IMR-90 (cell line): Measurements from ENCODE around the gene VGLL1. TPM values are rescaled to one million over a fixed set of nuclear protein-coding genes. Genes with fewer than 3 reads are reported as not detected.

ENCODE experiments used
- ATAC-seq: fragments of 200-7000 bp; cut with Tn5 transposase; 2 replicates; pipeline ENCODE4 v1.9.1; 2020; ENCODE audit warnings: low read depth, mild to moderate bottlenecking, moderate library complexity
- BruUV-seq: library from RNA; stranded (reverse); fragments of 400-500 nt; replicated peaks from 2 replicates; lab custom pipeline; 2021; lab: Mats Ljungman, UMichigan
- CTCF ChIA-PET: fragments of 300-600 bp; formaldehyde crosslinking; extraction: SDS; loops from one replicate; lab custom pipeline; 2021; ENCODE audit warnings: antibody characterized with exemption; lab: Yijun Ruan, JAX
- POLR2A ChIA-PET: fragments of 300-600 bp; sonication (Branson Sonifier 250); formaldehyde crosslinking; loops from one replicate; lab custom pipeline; 2022; ENCODE audit warnings: antibody characterized with exemption; ENCODE audit not compliant: unreplicated experiment; lab: Charles Lee
- DNase-seq: peaks from one replicate; pipeline ENCODE4 v3.0.0; 2013
- H2AFZ ChIP-seq: replicated peaks from 2 replicates; pipeline ENCODE3; 2013; ENCODE audit warnings: low read length, mild to moderate bottlenecking; ENCODE audit not compliant: poor library complexity
- H2AK5ac ChIP-seq: 2 replicates; pipeline ENCODE4 v1.6.1; 2013; ENCODE audit warnings: low read depth, low read length, inconsistent platforms
- H2AK9ac ChIP-seq: replicated peaks from 2 replicates; pipeline ENCODE3; 2013; ENCODE audit warnings: mild to moderate bottlenecking, low read depth, low read length, moderate library complexity; ENCODE audit not compliant: poor library complexity
- H2BK120ac ChIP-seq: 2 replicates; pipeline ENCODE4 v1.6.1; 2013; ENCODE audit warnings: low read depth, low read length, inconsistent platforms
- H2BK15ac ChIP-seq: 3 replicates; pipeline ENCODE4 v1.6.1; 2013; ENCODE audit warnings: low read depth, low read length, inconsistent platforms
- H2BK20ac ChIP-seq: 2 replicates; pipeline ENCODE4 v1.6.1; 2013; ENCODE audit warnings: low read depth, mild to moderate bottlenecking, inconsistent platforms, low read length, moderate library complexity
- H2BK5ac ChIP-seq: 2 replicates; pipeline ENCODE4 v1.6.1; 2013; ENCODE audit warnings: mild to moderate bottlenecking, low read depth, low read length, inconsistent platforms; ENCODE audit not compliant: poor library complexity, severe bottlenecking
- H3K14ac ChIP-seq: replicated peaks from 2 replicates; pipeline ENCODE4 v1.6.1; 2013; ENCODE audit warnings: low read depth, low read length, inconsistent platforms
- H3K18ac ChIP-seq: 2 replicates; pipeline ENCODE4 v1.6.1; 2013; ENCODE audit warnings: low read depth, low read length, control low read depth
- H3K23ac ChIP-seq: 2 replicates; pipeline ENCODE4 v1.6.1; 2013; ENCODE audit warnings: low read depth, low read length, inconsistent platforms
- H3K27ac ChIP-seq: 2 replicates; pipeline ENCODE4 v1.5.1; 2013; ENCODE audit warnings: mild to moderate bottlenecking, control low read depth, low read length; ENCODE audit not compliant: insufficient read depth
- H3K27me3 ChIP-seq: 2 replicates; pipeline ENCODE4 v1.6.1; 2013; ENCODE audit warnings: low read length; ENCODE audit not compliant: control insufficient read depth, insufficient read depth
- H3K36me3 ChIP-seq: 2 replicates; pipeline ENCODE4 v1.6.1; 2013; ENCODE audit warnings: low read length, mixed read lengths; ENCODE audit not compliant: control insufficient read depth, insufficient read depth
- H3K4ac ChIP-seq: 2 replicates; pipeline ENCODE4 v1.6.1; 2013; ENCODE audit warnings: low read depth, low read length, inconsistent platforms
- H3K4me1 ChIP-seq: 2 replicates; pipeline ENCODE4 v1.6.1; 2013; ENCODE audit warnings: low read length, mixed read lengths; ENCODE audit not compliant: control insufficient read depth, insufficient read depth
- H3K4me2 ChIP-seq: 2 replicates; pipeline ENCODE4 v1.6.1; 2013; ENCODE audit warnings: low read depth, mild to moderate bottlenecking, control low read depth, low read length, moderate library complexity
- H3K4me3 ChIP-seq: 2 replicates; pipeline ENCODE4 v1.5.1; 2013; ENCODE audit warnings: low read depth, mild to moderate bottlenecking, control low read depth, low read length, moderate library complexity; ENCODE audit not compliant: insufficient read depth
- H3K56ac ChIP-seq: 2 replicates; pipeline ENCODE4 v1.6.1; 2013; ENCODE audit warnings: low read length, inconsistent platforms; ENCODE audit not compliant: insufficient read depth; ENCODE audit errors: extremely low read depth
- H3K79me1 ChIP-seq, 2 experiments: 2 replicates each; pipeline ENCODE4 v1.6.1; 2013; ENCODE audit warnings: low read length in 2 of 2, inconsistent platforms in 1 of 2, low read depth in 1 of 2
- H3K9ac ChIP-seq: 2 replicates; pipeline ENCODE4 v1.6.1; 2013; ENCODE audit warnings: low read depth, low read length, control low read depth
- H3K9me1 ChIP-seq: 2 replicates; pipeline ENCODE4 v1.6.1; 2013; ENCODE audit warnings: low read length, inconsistent platforms; ENCODE audit not compliant: insufficient read depth
- H3K9me3 ChIP-seq: 2 replicates; pipeline ENCODE4 v1.6.1; 2013; ENCODE audit warnings: low read length; ENCODE audit not compliant: control insufficient read depth, insufficient read depth
- H4K20me1 ChIP-seq: 2 replicates; pipeline ENCODE4 v1.6.1; 2013; ENCODE audit warnings: low read length, inconsistent platforms; ENCODE audit not compliant: insufficient read depth
- H4K5ac ChIP-seq: 2 replicates; pipeline ENCODE4 v1.6.1; 2013; ENCODE audit warnings: mild to moderate bottlenecking, low read depth, low read length, control low read depth
- H4K8ac ChIP-seq, 2 experiments: 2 replicates each; pipeline ENCODE4 v1.6.1; 2013; ENCODE audit warnings: low read depth in 2 of 2, low read length in 2 of 2, control low read depth in 1 of 2, inconsistent platforms in 1 of 2
- H4K91ac ChIP-seq: 2 replicates; pipeline ENCODE4 v1.6.1; 2013; ENCODE audit warnings: low read depth, low read length, inconsistent platforms; ENCODE audit not compliant: insufficient read depth
- BHLHE40 ChIP-seq: fragments of 150-350 bp; IDR thresholded peaks from 2 replicates; pipeline ENCODE4 v1.6.1; 2016; ENCODE audit warnings: mild to moderate bottlenecking, low read depth, low read length
- MAFK ChIP-seq: IDR thresholded peaks from 2 replicates; pipeline ENCODE4 v1.6.1; 2012; ENCODE audit warnings: low read depth, low read length, improper control_type of control experiment
- NFE2L2 ChIP-seq: fragments of 150-350 bp; IDR thresholded peaks from 2 replicates; pipeline ENCODE4 v1.6.1; 2016; ENCODE audit warnings: low read depth, mild to moderate bottlenecking, low read length
- POLR2A ChIP-seq: IDR thresholded peaks from 2 replicates; pipeline ENCODE4 v1.6.1; 2012; ENCODE audit warnings: mild to moderate bottlenecking, low read depth, low read length
- RAD21 ChIP-seq: IDR thresholded peaks from 2 replicates; pipeline ENCODE4 v1.6.1; 2012; ENCODE audit warnings: low read length, improper control_type of control experiment
- RCOR1 ChIP-seq: IDR thresholded peaks from 2 replicates; pipeline ENCODE4 v1.6.1; 2012; ENCODE audit warnings: mild to moderate bottlenecking, low read length, improper control_type of control experiment; ENCODE audit not compliant: insufficient replicate concordance
- RFX5 ChIP-seq: IDR thresholded peaks from 2 replicates; pipeline ENCODE4 v1.8.0; 2012; ENCODE audit warnings: low read depth, mild to moderate bottlenecking, low read length, moderate library complexity
- SMC3 ChIP-seq: fragments of 150-350 bp; IDR thresholded peaks from 2 replicates; pipeline ENCODE4 v1.6.1; 2016; ENCODE audit warnings: low read depth, mild to moderate bottlenecking, antibody characterized with exemption, low read length, moderate library complexity
- WGBS, 2 experiments: methylation state at CpG; one replicate each; pipeline versions ENCODE4 v1.1.5 to v1.1.7; 2013; ENCODE audit warnings: missing lambda C conversion rate in 2 of 2; ENCODE audit not compliant: insufficient read length in 1 of 2; ENCODE audit errors: extremely low coverage in 2 of 2; 5-methylcytosine and 5-hydroxymethylcytosine counted together
- dilution Hi-C: fragments of 300-500 bp; cut with HindIII; formaldehyde crosslinking; loops from one replicate; pipeline ENCODE4 v1.14.3; 2018; ENCODE audit warnings: low sequenced_read_pairs; ENCODE audit not compliant: unreplicated experiment
- in situ Hi-C: fragments of 300-500 bp; cut with MboI; formaldehyde crosslinking; loops from 3 replicates; pipeline ENCODE4 v1.14.3; 2019; ENCODE audit warnings: low sequenced_read_pairs, inconsistent platforms, mixed read lengths
- intact Hi-C: fragments of 100-400 bp; cut with micrococcal nuclease; formaldehyde crosslinking; loops from 2 replicates; pipeline ENCODE4 v1.10.0; 2022
- polyA plus RNA-seq, 3 experiments: library from polyadenylated mRNA; depleted of rRNA; stranded (reverse); fragments of >200 nt; gene quantifications; 2 replicates each; pipeline ENCODE4 v1.2.3, GENCODE V29; 2012; ENCODE audit warnings: low replicate concordance in 1 of 3
- total RNA-seq: library from RNA; depleted of rRNA; stranded (reverse); fragments of >200 nt; gene quantifications from 2 replicates; pipeline ENCODE4 v1.2.3, GENCODE V29; 2012
- TF ChIP-seq, protein P1 (sequence below): conservative IDR thresholded peaks from 2 replicates; pipeline ENCODE4 v1.5.1; 2012; ENCODE audit warnings: mild to moderate bottlenecking, low read depth, low read length, improper control_type of control experiment

VGLL1 gene
- total and polyA plus RNA-seq, 2 of the 4 experiments (the other 2 are of a cell fraction) = not detected

DNA sequence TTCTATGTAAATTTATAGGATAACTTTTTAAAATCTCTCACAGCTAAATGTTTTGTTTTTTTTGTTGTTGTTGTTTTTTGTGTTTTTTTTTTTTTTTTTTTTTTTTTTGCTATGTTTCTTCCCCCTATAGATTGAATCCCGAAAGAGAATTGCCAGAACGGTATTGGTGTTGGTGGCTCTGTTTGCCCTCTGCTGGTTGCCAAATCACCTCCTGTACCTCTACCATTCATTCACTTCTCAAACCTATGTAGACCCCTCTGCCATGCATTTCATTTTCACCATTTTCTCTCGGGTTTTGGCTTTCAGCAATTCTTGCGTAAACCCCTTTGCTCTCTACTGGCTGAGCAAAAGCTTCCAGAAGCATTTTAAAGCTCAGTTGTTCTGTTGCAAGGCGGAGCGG lies 40.2 kb upstream of the VGLL1 start:
- no peak for ATAC-seq
- dilution Hi-C loops = no loop called here
- Histone ChIP-seq H4K91ac (no peak overlapping the region), H2AK5ac (no peak overlapping the region), H3K14ac (no peak overlapping the region), H2BK15ac (no peak overlapping the region), H3K9ac (no peak overlapping the region), H2BK120ac (no peak overlapping the region), H4K8ac (no peak overlapping the region), H2AK9ac (no peak overlapping the region), H4K20me1 (no peaks in the 10 kb centered on the region), H4K5ac (no peak overlapping the region), H3K4ac (no peak overlapping the region), H3K27ac (no peak overlapping the region), H3K9me3 (no peaks in the 10 kb centered on the region), H3K9me1 (0 out of 2 replicates have a peak, but pooled peaks cover 3% of the 10 kb centered on the region), H3K18ac (no peak overlapping the region), H2BK5ac (no peak overlapping the region), H3K4me1 (no peaks in the 10 kb centered on the region), H3K4me2 (no peak overlapping the region), H3K27me3 (peaks cover 8% of the 10 kb centered on the region), H3K4me3 (no peak overlapping the region), H3K36me3 (no peaks in the 10 kb centered on the region), H3K23ac (no peak overlapping the region), H3K79me1 (no peaks in the 10 kb centered on the region), H3K56ac (no peak overlapping the region), H2AFZ (no peak overlapping the region), H2BK20ac (no peak overlapping the region)
- intact Hi-C loops = loop anchor here (10.0 kb wide), 1 partner anchor 443 kb away; no protein-coding TSS in a partner anchor
- DNase-seq = no peak
- 58% methylated on average over 2 of the region's 6 CpGs; no CpG with 5 or more reads in 1 of the 2 experiments for WGBS, 2 experiments
- BruUV-seq = no TSS peak
- ChIA-PET POLR2A (no interaction called here), CTCF (no interaction called here)
- TF ChIP-seq RFX5 (no peak), POLR2A (no peak), SMC3 (no peak), RAD21 (no peak), NFE2L2 (no peak), MAFK (no peak), BHLHE40 (no peak), RCOR1 (no peak)
- TF ChIP-seq, protein P1, sequence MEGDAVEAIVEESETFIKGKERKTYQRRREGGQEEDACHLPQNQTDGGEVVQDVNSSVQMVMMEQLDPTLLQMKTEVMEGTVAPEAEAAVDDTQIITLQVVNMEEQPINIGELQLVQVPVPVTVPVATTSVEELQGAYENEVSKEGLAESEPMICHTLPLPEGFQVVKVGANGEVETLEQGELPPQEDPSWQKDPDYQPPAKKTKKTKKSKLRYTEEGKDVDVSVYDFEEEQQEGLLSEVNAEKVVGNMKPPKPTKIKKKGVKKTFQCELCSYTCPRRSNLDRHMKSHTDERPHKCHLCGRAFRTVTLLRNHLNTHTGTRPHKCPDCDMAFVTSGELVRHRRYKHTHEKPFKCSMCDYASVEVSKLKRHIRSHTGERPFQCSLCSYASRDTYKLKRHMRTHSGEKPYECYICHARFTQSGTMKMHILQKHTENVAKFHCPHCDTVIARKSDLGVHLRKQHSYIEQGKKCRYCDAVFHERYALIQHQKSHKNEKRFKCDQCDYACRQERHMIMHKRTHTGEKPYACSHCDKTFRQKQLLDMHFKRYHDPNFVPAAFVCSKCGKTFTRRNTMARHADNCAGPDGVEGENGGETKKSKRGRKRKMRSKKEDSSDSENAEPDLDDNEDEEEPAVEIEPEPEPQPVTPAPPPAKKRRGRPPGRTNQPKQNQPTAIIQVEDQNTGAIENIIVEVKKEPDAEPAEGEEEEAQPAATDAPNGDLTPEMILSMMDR = no peak
- in situ Hi-C loops = loop anchor here (25.0 kb wide), 1 partner anchor 505 kb away; the partner anchor contains the start of gene SLC9A6
